ENCODE measurements around the gene PPP6R3.

PPP6R3 gene

GRCh38 chr11:68488623-68489022 is 28.1 kb downstream of the PPP6R3 start:
- Histone ChIP-seq H3K79me2 (ENCODE audit: insufficient read depth, low read length) (peaks cover 98% of the 10 kb centered on the region), H3K9ac (ENCODE audit: low read length) (no peak overlapping the region), H3K9me3 (ENCODE audit: low read length) (no peaks in the 10 kb centered on the region), H3K4me1 (ENCODE audit: insufficient read depth, low read length, severe bottlenecking) (no peaks in the 10 kb centered on the region), H3K36me3 (ENCODE audit: insufficient read depth, low read length) (peaks cover 6% of the 10 kb centered on the region), H3F3A (ENCODE audit: insufficient read depth, low read length) (no peaks in the 10 kb centered on the region), H3K27me3 (ENCODE audit: insufficient read depth, low read length) (no peaks in the 10 kb centered on the region), H3K4me2 (ENCODE audit: low read length) (no peak overlapping the region), H3K9me2 (ENCODE audit: low read depth, low read length) (no peaks in the 10 kb centered on the region), H4K20me1 (ENCODE audit: insufficient read depth, low read length) (peaks cover 3% of the 10 kb centered on the region; the same call in 1 of the 2 replicates), H2AFZ (ENCODE audit: low read length) (no peak overlapping the region), H3K27ac (ENCODE audit: low read depth, low read length, poor library complexity, severe bottlenecking) (no peak overlapping the region), H3K4me3 (ENCODE audit: low read depth, low read length, poor library complexity, severe bottlenecking) (no peak overlapping the region)
- TF ChIP-seq EZH2 (IDR thresholded peaks at IDR 0.05; ENCODE audit: borderline replicate concordance, low read length) (no peak), CTCF (IDR thresholded peaks at IDR 0.05; ENCODE audit: low read length) (no peak)

GRCh38 chr11:68495220-68495729 is 34.7 kb downstream of the PPP6R3 start:
- no peak overlapping the region; the same call in 1 of the 2 replicates for H3K4me2 ChIP-seq (ENCODE audit: low read length)
- peaks cover 12% of the 10 kb centered on the region; the same call in 1 of the 2 replicates for H4K20me1 ChIP-seq (ENCODE audit: insufficient read depth, low read length)
- no peaks in the 10 kb centered on the region for H3K9me3 ChIP-seq (ENCODE audit: low read length)
- H3K4me3 ChIP-seq (ENCODE audit: low read depth, low read length, poor library complexity, severe bottlenecking), result no peak overlapping the region
- peaks cover 92% of the 10 kb centered on the region for H3K79me2 ChIP-seq (ENCODE audit: insufficient read depth, low read length)
- peaks cover 56% of the 10 kb centered on the region for H3K4me1 ChIP-seq (ENCODE audit: insufficient read depth, low read length, severe bottlenecking)
- H3K9me2 ChIP-seq (ENCODE audit: low read depth, low read length), result no peaks in the 10 kb centered on the region
- no peak for TF ChIP-seq CTCF (IDR thresholded peaks at IDR 0.05; ENCODE audit: low read length)
- TF ChIP-seq EZH2 (IDR thresholded peaks at IDR 0.05; ENCODE audit: borderline replicate concordance, low read length), result no peak
- H3K36me3 ChIP-seq (ENCODE audit: insufficient read depth, low read length), result no peaks in the 10 kb centered on the region
- no peaks in the 10 kb centered on the region for H3F3A ChIP-seq (ENCODE audit: insufficient read depth, low read length)
- H3K27ac ChIP-seq (ENCODE audit: low read depth, low read length, poor library complexity, severe bottlenecking), result peak overlapping the region; percentile 16
- H3K27me3 ChIP-seq (ENCODE audit: insufficient read depth, low read length), result no peaks in the 10 kb centered on the region
- H2AFZ ChIP-seq (ENCODE audit: low read length), result no peak overlapping the region
- no peak overlapping the region for H3K9ac ChIP-seq (ENCODE audit: low read length)

GRCh38 chr11:68495872-68496271 is 35.3 kb downstream of the PPP6R3 start:
- Histone ChIP-seq H2AFZ (ENCODE audit: low read length) (no peak overlapping the region), H3F3A (ENCODE audit: insufficient read depth, low read length) (no peaks in the 10 kb centered on the region), H3K36me3 (ENCODE audit: insufficient read depth, low read length) (no peaks in the 10 kb centered on the region), H3K9ac (ENCODE audit: low read length) (no peak overlapping the region), H3K4me3 (ENCODE audit: low read depth, low read length, poor library complexity, severe bottlenecking) (no peak overlapping the region), H3K27me3 (ENCODE audit: insufficient read depth, low read length) (no peaks in the 10 kb centered on the region), H3K9me3 (ENCODE audit: low read length) (no peaks in the 10 kb centered on the region), H3K27ac (ENCODE audit: low read depth, low read length, poor library complexity, severe bottlenecking) (no peak overlapping the region), H4K20me1 (ENCODE audit: insufficient read depth, low read length) (peaks cover 12% of the 10 kb centered on the region; the same call in 1 of the 2 replicates), H3K79me2 (ENCODE audit: insufficient read depth, low read length) (peaks cover 92% of the 10 kb centered on the region), H3K4me2 (ENCODE audit: low read length) (no peak overlapping the region; the same call in 1 of the 2 replicates), H3K4me1 (ENCODE audit: insufficient read depth, low read length, severe bottlenecking) (peaks cover 62% of the 10 kb centered on the region), H3K9me2 (ENCODE audit: low read depth, low read length) (no peaks in the 10 kb centered on the region)
- TF ChIP-seq CTCF (IDR thresholded peaks at IDR 0.05; ENCODE audit: low read length) (no peak), EZH2 (IDR thresholded peaks at IDR 0.05; ENCODE audit: borderline replicate concordance, low read length) (no peak)

Measured in OCI-LY1 (cell line).